H9 (cell line): ENCODE results near the gene MYL9. TPM values are rescaled to one million over a fixed set of nuclear protein-coding genes. Genes with fewer than 3 reads are reported as not detected.

ENCODE experiments used
- DNase-seq: peaks from one replicate; pipeline ENCODE4 v3.0.0-alpha.2; 2017
- H2AFZ ChIP-seq: one replicate; pipeline ENCODE4 v1.6.1; 2013; ENCODE audit warnings: mild to moderate bottlenecking, low read length, control low read depth, moderate library complexity
- H2AK5ac ChIP-seq: 2 replicates; pipeline ENCODE4 v1.6.1; 2013; ENCODE audit warnings: low read length, control low read depth, mixed read lengths; ENCODE audit not compliant: insufficient read length
- H2BK120ac ChIP-seq: one replicate; pipeline ENCODE4 v1.6.1; 2013; ENCODE audit warnings: low read depth, mild to moderate bottlenecking, low read length, control low read depth, inconsistent platforms; ENCODE audit not compliant: poor library complexity, severe bottlenecking
- H2BK12ac ChIP-seq: 2 replicates; pipeline ENCODE4 v1.6.1; 2013; ENCODE audit warnings: low read length, control low read depth, mixed read lengths, low read depth; ENCODE audit not compliant: insufficient read length
- H2BK15ac ChIP-seq: 2 replicates; pipeline ENCODE4 v1.6.1; 2013; ENCODE audit warnings: low read depth, low read length, control low read depth
- H2BK20ac ChIP-seq: one replicate; pipeline ENCODE4 v1.6.1; 2013; ENCODE audit warnings: low read depth, mild to moderate bottlenecking, low read length, control low read depth, inconsistent platforms; ENCODE audit not compliant: poor library complexity, severe bottlenecking
- H2BK5ac ChIP-seq: 2 replicates; pipeline ENCODE4 v1.6.1; 2013; ENCODE audit warnings: low read length, control low read depth, mixed read lengths; ENCODE audit not compliant: insufficient read length
- H3K14ac ChIP-seq: 2 replicates; pipeline ENCODE4 v1.6.1; 2013; ENCODE audit warnings: low read length, control low read depth; ENCODE audit not compliant: insufficient read depth
- H3K18ac ChIP-seq: 2 replicates; pipeline ENCODE4 v1.6.1; 2013; ENCODE audit warnings: low read depth, mild to moderate bottlenecking, mixed read lengths, low read length, control low read depth; ENCODE audit not compliant: insufficient read length
- H3K23ac ChIP-seq: 2 replicates; pipeline ENCODE4 v1.6.1; 2013; ENCODE audit warnings: low read length, control low read depth, mixed read lengths, low read depth; ENCODE audit not compliant: insufficient read length
- H3K23me2 ChIP-seq: 2 replicates; pipeline ENCODE4 v1.6.1; 2013; ENCODE audit warnings: low read depth, mild to moderate bottlenecking, mixed read lengths, low read length, control low read depth; ENCODE audit not compliant: insufficient read length, poor library complexity, severe bottlenecking
- H3K27ac ChIP-seq: 2 replicates; pipeline ENCODE4 v1.5.1; 2013; ENCODE audit warnings: low read length, control low read depth, mixed read lengths, low read depth; ENCODE audit not compliant: insufficient read length
- H3K27me3 ChIP-seq: 2 replicates; pipeline ENCODE4 v1.6.1; 2013; ENCODE audit warnings: low read length, control low read depth, inconsistent platforms; ENCODE audit not compliant: insufficient read depth
- H3K4ac ChIP-seq: 2 replicates; pipeline ENCODE4 v1.6.1; 2013; ENCODE audit warnings: low read depth, mild to moderate bottlenecking, control low read depth, inconsistent platforms, low read length, moderate library complexity
- H3K4me1 ChIP-seq: 2 replicates; pipeline ENCODE4 v1.6.1; 2013; ENCODE audit warnings: low read length, control low read depth, inconsistent platforms; ENCODE audit not compliant: insufficient read depth
- H3K4me2 ChIP-seq: 2 replicates; pipeline ENCODE4 v1.6.1; 2013; ENCODE audit warnings: low read length, control low read depth, mixed read lengths; ENCODE audit not compliant: insufficient read length, insufficient read depth
- H3K56ac ChIP-seq: 2 replicates; pipeline ENCODE4 v1.6.1; 2013; ENCODE audit warnings: low read depth, mild to moderate bottlenecking, mixed read lengths, low read length, control low read depth; ENCODE audit not compliant: insufficient read length
- H3K79me1 ChIP-seq: 2 replicates; pipeline ENCODE4 v1.6.1; 2013; ENCODE audit warnings: low read depth, mild to moderate bottlenecking, moderate library complexity, low read length, control low read depth, inconsistent platforms; ENCODE audit not compliant: insufficient read depth, poor library complexity, severe bottlenecking
- H3K79me2 ChIP-seq: 2 replicates; pipeline ENCODE4 v1.6.1; 2013; ENCODE audit warnings: low read length, control low read depth, inconsistent platforms; ENCODE audit not compliant: insufficient read depth
- H3K9ac ChIP-seq: 2 replicates; pipeline ENCODE4 v1.6.1; 2013; ENCODE audit warnings: low read length, control low read depth, mixed read lengths; ENCODE audit not compliant: insufficient read length; ENCODE audit errors: extremely low read depth
- H3K9me3 ChIP-seq: one replicate; pipeline ENCODE4 v1.6.1; 2013; ENCODE audit warnings: low read depth, low read length, inconsistent platforms; ENCODE audit not compliant: control insufficient read depth
- H3T11ph ChIP-seq: one replicate; pipeline ENCODE4 v1.6.1; 2013; ENCODE audit warnings: mild to moderate bottlenecking, low read length, control low read depth, inconsistent platforms
- H4K20me1 ChIP-seq: one replicate; pipeline ENCODE4 v1.6.1; 2013; ENCODE audit not compliant: control insufficient read depth, insufficient read length, insufficient read depth
- H4K5ac ChIP-seq: 2 replicates; pipeline ENCODE4 v1.6.1; 2013; ENCODE audit warnings: low read depth, mild to moderate bottlenecking, mixed read lengths, low read length, control low read depth; ENCODE audit not compliant: insufficient read length
- H4K8ac ChIP-seq: replicated peaks from 2 replicates; pipeline ENCODE4 v1.6.1; 2013; ENCODE audit warnings: low read length, control low read depth, mixed read lengths, low read depth; ENCODE audit not compliant: insufficient read length
- H4K91ac ChIP-seq: 2 replicates; pipeline ENCODE4 v1.6.1; 2013; ENCODE audit warnings: low read depth, mild to moderate bottlenecking, moderate library complexity, mixed read lengths, low read length, control low read depth; ENCODE audit not compliant: insufficient read length
- H3K27ac Mint-ChIP-seq, 3 experiments: 2 replicates in 2 of 3; 3 replicates in 1 of 3; pipeline ENCODE4 v1.8.0; 2020 to 2021; ENCODE audit warnings: mixed read lengths in 3 of 3, mild to moderate bottlenecking in 1 of 3, moderate library complexity in 1 of 3
- H3K27me3 Mint-ChIP-seq: 2 replicates; pipeline ENCODE4 v1.8.0; 2021; ENCODE audit warnings: low read depth, mild to moderate bottlenecking, moderate library complexity, mixed read lengths
- H3K36me3 Mint-ChIP-seq, 3 experiments: 2 replicates in 2 of 3; 3 replicates in 1 of 3; pipeline ENCODE4 v1.8.0; 2020 to 2021; ENCODE audit warnings: low read depth in 3 of 3, mixed read lengths in 3 of 3; ENCODE audit not compliant: insufficient read depth in 1 of 3
- H3K4me1 Mint-ChIP-seq, 2 experiments: 2 replicates each; pipeline ENCODE4 v1.8.0; 2020; ENCODE audit warnings: mixed read lengths in 2 of 2
- H3K4me3 Mint-ChIP-seq, 2 experiments: 2 replicates in 1 of 2; 3 replicates in 1 of 2; pipeline ENCODE4 v1.8.0; 2020 to 2021; ENCODE audit warnings: mild to moderate bottlenecking in 2 of 2, mixed read lengths in 2 of 2, moderate library complexity in 1 of 2
- H3K9me3 Mint-ChIP-seq, 2 experiments: 2 replicates in 1 of 2; 3 replicates in 1 of 2; pipeline ENCODE4 v1.8.0; 2020; ENCODE audit warnings: mild to moderate bottlenecking in 2 of 2, mixed read lengths in 2 of 2, moderate library complexity in 1 of 2
- CTCF ChIP-seq: fragments of 200-600 bp; sonication (generic); conservative IDR thresholded peaks from 3 replicates; pipeline ENCODE4 v1.8.0; 2021; ENCODE audit warnings: antibody characterized with exemption, mild to moderate bottlenecking
- WGBS: extraction: QIAGEN DNeasy Blood & Tissue Kit; methylation state at CpG from one replicate; pipeline ENCODE4 v1.1.7; 2013; ENCODE audit warnings: missing lambda C conversion rate, low lambda C conversion rate, mixed read lengths; ENCODE audit not compliant: insufficient read length; ENCODE audit errors: extremely low coverage; 5-methylcytosine and 5-hydroxymethylcytosine counted together
- total RNA-seq: library from RNA; stranded (reverse); gene quantifications from 2 replicates; pipeline ENCODE4 v1.2.1, GENCODE V29; 2021

MYL9 gene
- total RNA-seq, 1 experiment from 2014 or later: 218 TPM

- Mint-ChIP-seq H3K4me3 (no peak overlapping the region), H3K9me3 (no peaks in the 10 kb centered on the region; a peak in 1 of 5 replicates), H3K4me1 (peaks cover 28 to 32% of the 10 kb centered on the region in 2 experiments), H3K27me3 (no peaks in the 10 kb centered on the region), H3K36me3 (peaks cover 30 to 54% (median 45%) of the 10 kb centered on the region in 3 experiments), H3K27ac (peak overlapping the region in 2 of 3 experiments; percentile 21 to 42; a peak in 1 of 7 replicates)
- Histone ChIP-seq H3K14ac (no peak overlapping the region; the same call in 1 of the 2 replicates), H3K27me3 (no peaks in the 10 kb centered on the region), H3K79me2 (peaks cover 12% of the 10 kb centered on the region; the same call in 1 of the 2 replicates), H4K91ac (no peak overlapping the region), H3K56ac (no peak overlapping the region), H2AK5ac (no peak overlapping the region), H3K27ac (no peak overlapping the region), H3K23me2 (peaks cover under 1% of the 10 kb centered on the region), H3K18ac (no peak overlapping the region), H3K9ac (no peak overlapping the region), H3K4me2 (no peak overlapping the region), H2BK15ac (no peak overlapping the region), H4K20me1 (no peaks in the 10 kb centered on the region), H2AFZ (no peak overlapping the region), H3K9me3 (no peaks in the 10 kb centered on the region), H3K4me1 (peaks cover 5% of the 10 kb centered on the region; the same call in 1 of the 2 replicates), H4K8ac (no peak overlapping the region), H3K23ac (no peak overlapping the region), H4K5ac (no peak overlapping the region), H3T11ph (no peak overlapping the region), H2BK120ac (no peak overlapping the region), H3K4ac (no peak overlapping the region), H3K79me1 (no peaks in the 10 kb centered on the region), H2BK12ac (no peak overlapping the region), H2BK20ac (no peak overlapping the region), H2BK5ac (no peak overlapping the region)
- no peak for TF ChIP-seq CTCF
- no CpG with 5 or more reads among the region's 2 CpGs for WGBS
- DNase-seq: no peak
Observed at GRCh38 chr20:36579996-36580545, 38.8 kb downstream of the MYL9 start.
